B cell (primary cell): ENCODE results near the gene KIAA1217. TPM values are rescaled to one million over a fixed set of nuclear protein-coding genes. Genes with fewer than 3 reads are reported as not detected.

ENCODE experiments used
- ATAC-seq: fragments of 200-7000 bp; cut with Tn5 transposase; one replicate; pipeline ENCODE4 v1.10.0; 2021; ENCODE audit warnings: low read depth, mild to moderate bottlenecking, moderate number of reproducible peaks, moderate library complexity
- CTCF ChIA-PET: fragments of 350-600 bp; sonication (Branson Sonifier 250); formaldehyde crosslinking; loops from one replicate; lab custom pipeline; 2021; ENCODE audit warnings: antibody characterized with exemption, inconsistent platforms; lab: Charles Lee
- POLR2A ChIA-PET: fragments of 350-600 bp; sonication (Branson Sonifier 250); formaldehyde crosslinking; loops from one replicate; lab custom pipeline; 2021; ENCODE audit warnings: antibody characterized with exemption; lab: Charles Lee
- DNase-seq: peaks from one replicate; pipeline ENCODE4 v3.0.0; 2013
- H2AFZ ChIP-seq: 2 replicates; pipeline ENCODE4 v1.6.1; 2012; ENCODE audit warnings: mild to moderate bottlenecking, low read depth, low read length; ENCODE audit not compliant: insufficient read depth, poor library complexity, severe bottlenecking
- H3K27ac ChIP-seq, 2 donors: 1 replicate in 1 of 2; 2 replicates in 1 of 2; pipeline ENCODE4 v1.5.1; 2012 to 2013; ENCODE audit warnings: low read length in 2 of 2, mild to moderate bottlenecking in 2 of 2, moderate library complexity in 1 of 2
- H3K27me3 ChIP-seq, 4 experiments: fragments of 200-600 bp in 1 of 4; sonication (generic) in 1 of 4; replicated peaks in 1 of 4; 1 replicate in 2 of 4; 2 replicates in 2 of 4; pipeline versions ENCODE4 v1.6.1 to v1.7.0; 2013 to 2016; ENCODE audit warnings: low read length in 3 of 4, mild to moderate bottlenecking in 2 of 4, mixed read lengths in 1 of 4, moderate library complexity in 1 of 4; ENCODE audit not compliant: insufficient read depth in 4 of 4, control insufficient read depth in 3 of 4; ENCODE audit errors: control extremely low read depth in 1 of 4
- H3K36me3 ChIP-seq, 2 experiments: replicated peaks in 1 of 2; 1 replicate in 1 of 2; 2 replicates in 1 of 2; pipeline versions ENCODE4 v1.6.1 to v1.7.1; 2013; ENCODE audit warnings: low read length in 1 of 2; ENCODE audit not compliant: insufficient read depth in 2 of 2, control insufficient read depth in 1 of 2; ENCODE audit errors: control extremely low read depth in 1 of 2, extremely low read depth in 1 of 2
- H3K4me1 ChIP-seq, 2 donors: fragments of 200-600 bp in 1 of 2; sonication (generic) in 1 of 2; 1 replicate in 1 of 2; 2 replicates in 1 of 2; pipeline versions ENCODE4 v1.5.1 to v1.6.1; 2013 to 2017; ENCODE audit warnings: low read length in 2 of 2; ENCODE audit not compliant: control insufficient read depth in 2 of 2, insufficient read depth in 2 of 2
- H3K4me2 ChIP-seq: replicated peaks from 2 replicates; pipeline ENCODE3; 2012; ENCODE audit warnings: mild to moderate bottlenecking, low read depth, low read length; ENCODE audit not compliant: poor library complexity, severe bottlenecking
- H3K4me3 ChIP-seq, 5 experiments: fragments of 200-600 bp in 1 of 5; sonication (generic) in 1 of 5; 1 replicate in 3 of 5; 2 replicates in 2 of 5; pipeline versions ENCODE4 v1.5.1 to v1.7.0; 2011 to 2016; ENCODE audit warnings: low read length in 4 of 5, mild to moderate bottlenecking in 4 of 5, low read depth in 2 of 5, control low read depth in 1 of 5, moderate library complexity in 1 of 5; ENCODE audit not compliant: insufficient read depth in 1 of 5; ENCODE audit errors: control extremely low read depth in 1 of 5, extremely low read depth in 1 of 5
- H3K79me2 ChIP-seq: fragments of 200-600 bp; sonication (generic); one replicate; pipeline ENCODE4 v1.6.0; 2016; ENCODE audit warnings: low read length; ENCODE audit not compliant: control insufficient read depth, insufficient read depth
- H3K9ac ChIP-seq: fragments of 200-600 bp; sonication (generic); 2 replicates; pipeline ENCODE4 v1.6.1; 2017; ENCODE audit warnings: mild to moderate bottlenecking, low read length, moderate library complexity
- H3K9me3 ChIP-seq, 3 donors: one replicate each; pipeline versions ENCODE4 v1.6.1 to v1.7.1; 2013; ENCODE audit warnings: low read length in 2 of 3; ENCODE audit not compliant: control insufficient read depth in 2 of 3, insufficient read depth in 1 of 3; ENCODE audit errors: control extremely low read depth in 1 of 3
- H4K20me1 ChIP-seq: 2 replicates; pipeline ENCODE4 v1.6.0; 2012; ENCODE audit warnings: mild to moderate bottlenecking, low read length; ENCODE audit not compliant: insufficient read depth, control insufficient read depth, poor library complexity, severe bottlenecking
- H3K27ac Mint-ChIP-seq: one replicate; pipeline ENCODE4 v1.8.0; 2021; ENCODE audit warnings: mixed read lengths
- H3K27me3 Mint-ChIP-seq: one replicate; pipeline ENCODE4 v1.8.0; 2021; ENCODE audit warnings: mixed read lengths
- H3K4me1 Mint-ChIP-seq: one replicate; pipeline ENCODE4 v1.8.0; 2021; ENCODE audit warnings: mixed read lengths
- H3K4me3 Mint-ChIP-seq: one replicate; pipeline ENCODE4 v1.8.0; 2021; ENCODE audit warnings: mixed read lengths
- H3K9me3 Mint-ChIP-seq: one replicate; pipeline ENCODE4 v1.8.0; 2022; ENCODE audit warnings: mixed read lengths; ENCODE audit not compliant: insufficient read depth
- EZH2 ChIP-seq: IDR thresholded peaks from 2 replicates; pipeline ENCODE4 v1.6.1; 2012; ENCODE audit warnings: borderline replicate concordance, low read depth, mild to moderate bottlenecking, moderate library complexity, low read length; ENCODE audit not compliant: insufficient read depth, poor library complexity, severe bottlenecking
- WGBS: methylation state at CpG from one replicate; pipeline ENCODE4 v1.1.5; 2013; ENCODE audit warnings: missing lambda C conversion rate; ENCODE audit not compliant: insufficient coverage; 5-methylcytosine and 5-hydroxymethylcytosine counted together
- intact Hi-C: fragments of 100-400 bp; cut with micrococcal nuclease; formaldehyde crosslinking; loops from one replicate; pipeline ENCODE4 v1.10.0; 2022
- polyA plus RNA-seq: library from polyadenylated mRNA; depleted of rRNA; stranded (reverse); fragments of >200 nt; gene quantifications from 2 replicates; pipeline ENCODE4 v1.2.3, GENCODE V29; 2012
- total RNA-seq, 2 donors: library from RNA; stranded (reverse); fragments of 120-200 nt in 1 of 2; gene quantifications; 1 replicate in 1 of 2; 2 replicates in 1 of 2; pipeline versions ENCODE4 v1.2.3 to v1.2.4, GENCODE V29; 2013 to 2022
- TF ChIP-seq, protein P1 (sequence below): fragments of 200-600 bp; IDR thresholded peaks from one replicate; pipeline ENCODE4 v1.8.0; 2022; ENCODE audit warnings: antibody characterized with exemption, mild to moderate bottlenecking

Gene KIAA1217
- total and polyA plus RNA-seq, 2 donors (not counting 1 experiment from before 2014, with no cell fraction given), result 0.67 TPM; not detected in 1

DNA sequence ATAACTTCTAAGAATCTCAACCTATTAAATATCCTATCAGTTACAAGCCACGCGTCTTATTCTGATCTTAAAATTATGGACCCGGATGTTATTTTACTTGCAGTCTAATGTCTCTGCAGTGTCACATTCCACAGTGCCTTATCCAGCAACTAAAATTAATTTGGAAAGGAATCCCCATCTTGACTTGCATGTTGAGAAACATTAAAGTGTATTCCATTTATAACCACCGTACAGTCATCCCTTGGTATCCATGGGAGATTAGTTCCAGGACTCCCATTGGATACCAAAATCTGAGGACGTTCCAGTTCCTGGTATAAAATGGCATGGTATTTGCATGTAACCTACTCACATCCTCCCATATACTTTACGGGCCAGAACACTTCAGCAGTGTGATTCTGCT is 320.0 kb downstream of the KIAA1217 start:
- TF ChIP-seq, protein P1, sequence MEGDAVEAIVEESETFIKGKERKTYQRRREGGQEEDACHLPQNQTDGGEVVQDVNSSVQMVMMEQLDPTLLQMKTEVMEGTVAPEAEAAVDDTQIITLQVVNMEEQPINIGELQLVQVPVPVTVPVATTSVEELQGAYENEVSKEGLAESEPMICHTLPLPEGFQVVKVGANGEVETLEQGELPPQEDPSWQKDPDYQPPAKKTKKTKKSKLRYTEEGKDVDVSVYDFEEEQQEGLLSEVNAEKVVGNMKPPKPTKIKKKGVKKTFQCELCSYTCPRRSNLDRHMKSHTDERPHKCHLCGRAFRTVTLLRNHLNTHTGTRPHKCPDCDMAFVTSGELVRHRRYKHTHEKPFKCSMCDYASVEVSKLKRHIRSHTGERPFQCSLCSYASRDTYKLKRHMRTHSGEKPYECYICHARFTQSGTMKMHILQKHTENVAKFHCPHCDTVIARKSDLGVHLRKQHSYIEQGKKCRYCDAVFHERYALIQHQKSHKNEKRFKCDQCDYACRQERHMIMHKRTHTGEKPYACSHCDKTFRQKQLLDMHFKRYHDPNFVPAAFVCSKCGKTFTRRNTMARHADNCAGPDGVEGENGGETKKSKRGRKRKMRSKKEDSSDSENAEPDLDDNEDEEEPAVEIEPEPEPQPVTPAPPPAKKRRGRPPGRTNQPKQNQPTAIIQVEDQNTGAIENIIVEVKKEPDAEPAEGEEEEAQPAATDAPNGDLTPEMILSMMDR, result no peak
- no peak for TF ChIP-seq EZH2
- ChIA-PET POLR2A (no interaction called here), CTCF (no interaction called here)
- no peaks in the 10 kb centered on the region for H3K4me1 ChIP-seq
- ATAC-seq (no peak), DNase-seq (no peak)
- H3K36me3 ChIP-seq, result no peaks in the 10 kb centered on the region
- peaks cover 3% of the 10 kb centered on the region for H3K27me3 Mint-ChIP-seq
- WGBS, result 80% methylated on average over 1 of the region's 6 CpGs
- intact Hi-C loops, result no loop called here
- no peaks in the 10 kb centered on the region for H4K20me1 ChIP-seq
- H3K27me3 ChIP-seq, result no peaks in the 10 kb centered on the region
- H3K4me3 ChIP-seq, result no peak overlapping the region
- H3K79me2 ChIP-seq, result no peaks in the 10 kb centered on the region
- peaks cover 2% of the 10 kb centered on the region for H3K9me3 Mint-ChIP-seq
- no peaks in the 10 kb centered on the region for H3K4me1 Mint-ChIP-seq
- H3K4me2 ChIP-seq, result no peak overlapping the region
- H3K27ac ChIP-seq, result no peak overlapping the region
- H3K27ac Mint-ChIP-seq, result no peak overlapping the region
- no peak overlapping the region for H3K9ac ChIP-seq
- peaks cover 0 to 8% (median 0%) of the 10 kb centered on the region in 3 donors for H3K9me3 ChIP-seq
- H3K4me3 Mint-ChIP-seq, result no peak overlapping the region
- H2AFZ ChIP-seq, result no peak overlapping the region

- intact Hi-C loops, result no loop called here
- ATAC-seq, result no peak
- H3K36me3 ChIP-seq, result no peaks in the 10 kb centered on the region
- Mint-ChIP-seq H3K9me3 (peaks cover 2% of the 10 kb centered on the region), H3K27me3 (no peaks in the 10 kb centered on the region), H3K4me3 (no peak overlapping the region), H3K4me1 (no peaks in the 10 kb centered on the region), H3K27ac (no peak overlapping the region)
- H3K27ac ChIP-seq, result no peak overlapping the region
- no peak overlapping the region for H3K9ac ChIP-seq
- H3K4me1 ChIP-seq, result no peaks in the 10 kb centered on the region
- CTCF ChIA-PET, result no interaction called here
- no peak overlapping the region for H2AFZ ChIP-seq
- no peak overlapping the region for H3K4me2 ChIP-seq
- POLR2A ChIA-PET, result no interaction called here
- no peak for TF ChIP-seq EZH2
- TF ChIP-seq, protein P1, result no peak
- H3K4me3 ChIP-seq, result no peak overlapping the region
- H4K20me1 ChIP-seq, result no peaks in the 10 kb centered on the region
- no peaks in the 10 kb centered on the region for H3K79me2 ChIP-seq
- DNase-seq, result no peak
- H3K9me3 ChIP-seq, result peaks cover 0 to 7% (median 0%) of the 10 kb centered on the region in 3 donors
- no CpG with 5 or more reads among the region's 2 CpGs for WGBS
- no peaks in the 10 kb centered on the region for H3K27me3 ChIP-seq
Observed at GRCh38 chr10:24531439-24531838, 322.5 kb downstream of the KIAA1217 start.
